Measurements from ENCODE around the gene R3HDML.

- TF ChIP-seq, protein P1, sequence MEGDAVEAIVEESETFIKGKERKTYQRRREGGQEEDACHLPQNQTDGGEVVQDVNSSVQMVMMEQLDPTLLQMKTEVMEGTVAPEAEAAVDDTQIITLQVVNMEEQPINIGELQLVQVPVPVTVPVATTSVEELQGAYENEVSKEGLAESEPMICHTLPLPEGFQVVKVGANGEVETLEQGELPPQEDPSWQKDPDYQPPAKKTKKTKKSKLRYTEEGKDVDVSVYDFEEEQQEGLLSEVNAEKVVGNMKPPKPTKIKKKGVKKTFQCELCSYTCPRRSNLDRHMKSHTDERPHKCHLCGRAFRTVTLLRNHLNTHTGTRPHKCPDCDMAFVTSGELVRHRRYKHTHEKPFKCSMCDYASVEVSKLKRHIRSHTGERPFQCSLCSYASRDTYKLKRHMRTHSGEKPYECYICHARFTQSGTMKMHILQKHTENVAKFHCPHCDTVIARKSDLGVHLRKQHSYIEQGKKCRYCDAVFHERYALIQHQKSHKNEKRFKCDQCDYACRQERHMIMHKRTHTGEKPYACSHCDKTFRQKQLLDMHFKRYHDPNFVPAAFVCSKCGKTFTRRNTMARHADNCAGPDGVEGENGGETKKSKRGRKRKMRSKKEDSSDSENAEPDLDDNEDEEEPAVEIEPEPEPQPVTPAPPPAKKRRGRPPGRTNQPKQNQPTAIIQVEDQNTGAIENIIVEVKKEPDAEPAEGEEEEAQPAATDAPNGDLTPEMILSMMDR (conservative IDR thresholded peaks at IDR 0.05 in 1 of 2, IDR thresholded peaks at IDR 0.05 in 1 of 2; ENCODE audit: extremely low read depth in 1 of 2, insufficient read depth in 1 of 2, low read depth in 1 of 2, low read length in 2 of 2) = no peak
- no peak for TF ChIP-seq EZH2 (IDR thresholded peaks at IDR 0.05; ENCODE audit: borderline replicate concordance, low read length)
These were observed 18.9 kb downstream of the R3HDML start, which contains the start of gene HNF4A for GRCh38 chr20:44355498-44356352.
